ENCODE measurements around the gene SRGN. TPM values are rescaled to one million over a fixed set of nuclear protein-coding genes. Genes with fewer than 3 reads are reported as not detected.

The SRGN gene
- polyA plus RNA-seq, 10 donors, result 15.1 to 45.0 (median 25.8) TPM

DNA sequence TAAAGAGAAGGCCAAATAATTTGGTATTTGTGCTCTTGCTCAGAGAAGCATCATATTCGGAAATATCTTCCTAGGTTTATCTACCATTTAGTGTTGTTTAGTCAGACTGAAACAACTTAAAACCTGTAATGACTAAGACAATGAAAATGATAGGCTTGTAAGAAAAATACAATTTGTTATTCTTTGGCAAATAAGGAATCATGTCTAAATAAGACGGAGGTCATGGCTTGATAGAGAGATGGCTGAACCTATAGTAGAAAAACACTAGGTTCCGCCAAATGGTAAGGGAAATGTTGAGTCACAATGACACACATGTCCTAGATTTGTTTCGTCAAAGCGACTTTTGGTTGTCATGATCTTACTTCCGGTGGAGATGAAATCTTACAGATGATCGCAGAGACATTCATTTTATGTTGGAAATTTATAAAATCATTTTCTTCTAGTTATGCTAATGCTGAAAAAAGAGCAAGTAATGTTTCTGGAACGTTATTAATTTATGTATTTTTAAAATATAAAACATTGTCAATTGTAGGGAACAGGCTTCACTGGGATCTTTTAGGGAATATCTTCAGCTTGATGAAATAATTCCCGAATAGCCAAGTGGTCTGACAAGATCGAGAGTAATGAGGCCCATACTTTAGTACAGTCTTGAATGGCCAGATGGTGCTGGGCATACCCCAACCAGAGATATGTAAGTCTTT is 1.0 kb downstream of the SRGN start:
- DNase-seq, result no peak

DNA sequence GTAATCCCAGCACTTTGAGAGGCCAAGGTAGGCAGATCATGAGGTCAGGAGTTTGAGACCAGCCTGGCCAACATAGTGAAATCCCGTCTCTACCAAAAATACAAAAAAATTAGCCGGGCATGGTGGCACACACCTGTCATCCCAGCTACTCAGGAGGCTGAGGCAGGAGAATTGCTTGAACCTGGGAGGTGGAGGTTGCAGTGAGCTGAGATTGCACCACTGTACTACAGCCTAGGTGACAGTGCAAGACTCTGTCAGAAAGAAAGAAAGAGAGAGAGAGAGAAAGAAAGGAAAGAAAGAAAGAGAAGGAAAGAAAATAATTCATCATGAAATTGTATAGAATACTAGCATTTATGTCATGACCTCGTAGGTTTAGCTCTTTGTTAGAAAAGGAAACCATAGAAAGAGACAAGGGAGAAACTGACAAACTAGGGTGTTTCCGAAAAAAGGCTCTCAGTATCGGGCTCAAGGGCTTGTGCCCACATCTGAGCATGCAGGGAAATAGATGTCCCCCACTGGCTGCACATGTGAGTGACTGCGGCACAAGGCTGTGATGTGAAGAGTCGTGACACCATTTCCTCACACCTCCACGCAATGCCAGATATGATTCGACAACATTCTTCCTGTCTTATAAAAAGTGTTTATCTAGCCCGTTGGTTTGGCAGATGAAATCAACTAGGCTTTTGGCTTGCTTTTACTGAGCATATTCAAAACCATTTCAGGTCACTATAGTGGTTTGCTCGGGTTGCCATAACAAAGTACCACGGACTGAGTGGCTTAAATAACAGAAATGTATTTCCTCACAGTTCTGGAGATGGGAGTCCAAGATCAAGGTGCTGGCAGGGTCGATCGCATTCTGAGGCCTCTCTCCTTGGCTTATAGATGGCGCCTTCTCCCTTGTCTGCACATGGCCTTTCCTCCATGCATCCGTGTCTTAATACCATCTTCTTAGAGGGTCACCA is 2.0 kb downstream of the SRGN start:
- DNase-seq, result no peak

DNA sequence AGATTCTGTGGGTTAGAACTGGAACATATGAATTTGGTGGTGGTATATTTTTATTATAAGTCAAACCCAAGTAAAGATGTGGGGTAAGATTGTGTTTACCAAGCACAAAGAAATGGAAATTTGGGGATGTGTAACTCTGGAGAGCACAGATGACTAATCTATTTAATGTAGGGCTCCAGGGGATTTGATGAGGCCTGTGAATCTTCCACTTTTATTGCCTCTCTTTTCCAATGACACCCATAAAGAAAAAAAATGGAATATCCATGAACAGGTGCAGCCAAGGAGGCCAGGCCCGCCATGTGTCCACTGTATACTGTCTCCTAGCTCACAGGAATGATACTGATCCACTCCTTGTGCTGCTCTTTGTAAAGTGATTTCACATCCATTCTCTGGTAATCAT is 2.8 kb downstream of the SRGN start:
- DNase-seq, result no peak

DNA sequence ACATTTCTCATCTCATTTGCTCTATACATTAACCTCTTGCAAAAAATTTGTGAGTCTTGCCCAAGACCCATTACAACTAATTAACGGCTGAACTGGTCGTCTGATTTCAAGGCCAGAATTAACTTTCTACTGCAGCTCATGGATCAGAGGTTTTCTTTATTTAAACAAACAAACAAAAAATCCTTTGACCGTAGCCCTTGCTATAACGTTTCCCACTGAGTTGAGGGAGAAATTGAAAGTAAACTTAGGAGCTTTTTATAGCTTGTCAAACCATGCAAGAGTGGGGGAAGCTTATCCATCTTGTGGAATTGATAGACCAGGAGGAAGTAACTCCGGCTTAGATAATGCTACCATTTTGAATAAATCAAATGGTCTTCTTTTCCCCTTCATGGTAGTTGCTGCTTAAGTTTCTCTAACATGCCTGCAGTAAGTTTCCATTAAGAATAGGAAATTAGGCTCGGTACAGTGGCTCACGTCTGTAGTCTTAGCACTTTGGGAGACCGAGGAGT is 3.3 kb downstream of the SRGN start:
- DNase-seq, result no peak

DNA sequence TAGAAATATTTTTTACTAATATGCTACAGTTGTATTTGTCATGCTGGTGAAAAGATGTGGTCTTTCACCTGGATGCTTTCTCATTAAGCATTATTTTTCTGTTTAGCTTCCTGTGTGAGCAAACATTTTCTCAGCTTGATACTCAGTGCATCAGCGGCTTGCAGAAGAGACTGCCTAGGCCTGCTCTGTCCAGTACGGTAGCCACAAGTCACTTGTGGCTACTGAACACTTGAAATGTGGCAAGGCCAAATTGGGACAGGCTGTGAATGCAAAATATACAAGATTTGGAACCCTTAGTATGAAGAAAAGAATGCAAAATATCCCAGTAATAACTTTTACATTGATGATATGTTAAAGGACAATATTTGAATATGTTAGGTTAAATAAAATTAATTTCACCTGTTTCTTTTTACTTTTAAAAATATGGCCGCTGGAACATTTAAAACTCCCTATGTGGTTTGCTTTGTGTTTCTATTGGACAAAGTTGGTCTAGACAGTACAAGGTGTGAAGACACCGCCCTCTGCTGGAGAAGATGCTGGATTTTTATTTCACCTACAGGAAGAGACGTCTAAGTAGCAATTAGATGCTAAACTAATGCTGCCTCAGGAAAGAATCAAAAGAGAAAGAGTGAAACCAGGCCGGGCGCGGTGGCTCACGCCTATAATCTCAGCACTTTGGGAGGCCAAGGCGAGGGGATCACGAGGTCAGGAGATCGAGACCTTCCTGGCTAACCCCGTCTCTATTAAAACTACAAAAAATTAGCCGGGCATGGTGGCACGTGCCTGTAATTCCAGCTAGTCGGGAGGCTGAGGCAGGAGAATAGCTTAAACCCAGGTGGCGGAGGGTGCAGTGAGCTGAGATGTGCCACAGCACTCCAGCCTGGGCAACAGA is 5.3 kb downstream of the SRGN start:
- peak; percentile 72 to 79 (median 74) for DNase-seq

DNA sequence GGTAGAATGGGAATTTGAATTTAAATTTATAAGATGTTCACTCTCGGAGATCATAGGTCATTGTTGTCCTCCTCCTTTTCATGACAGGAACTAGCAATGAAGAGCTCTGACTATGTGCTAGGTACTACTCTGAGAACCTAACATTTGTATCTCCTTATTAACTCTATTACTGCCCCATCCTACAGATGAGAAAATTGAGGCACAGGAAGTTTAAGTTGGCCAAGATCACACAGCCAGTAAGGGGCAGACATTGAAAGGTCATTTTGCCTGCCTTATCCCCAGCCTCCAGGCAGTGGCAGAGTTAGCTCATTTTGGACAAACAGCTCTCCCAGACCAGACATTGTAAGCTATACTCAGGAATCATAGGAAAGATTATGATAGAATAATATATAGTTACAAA is 6.0 kb downstream of the SRGN start:
- no peak for DNase-seq

DNA sequence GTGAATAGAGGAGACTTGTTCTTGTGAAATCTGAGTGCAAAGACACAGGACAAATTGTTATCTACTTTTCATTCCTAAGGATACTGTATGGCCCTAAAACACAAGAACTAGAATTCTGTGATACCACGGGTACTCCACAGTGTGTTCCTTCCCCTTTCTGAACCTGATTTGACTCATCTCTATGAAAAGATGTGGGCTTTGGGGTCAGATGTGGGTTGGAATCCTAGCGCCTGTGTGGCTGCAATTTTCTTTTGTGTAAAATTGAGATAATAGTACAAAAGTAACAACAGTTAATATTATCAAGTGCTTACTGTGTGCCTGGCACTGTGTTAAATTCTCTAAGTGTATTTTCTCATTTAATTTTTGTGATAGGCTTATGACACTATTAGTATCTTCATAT is 8.1 kb downstream of the SRGN start:
- no peak for DNase-seq

DNA sequence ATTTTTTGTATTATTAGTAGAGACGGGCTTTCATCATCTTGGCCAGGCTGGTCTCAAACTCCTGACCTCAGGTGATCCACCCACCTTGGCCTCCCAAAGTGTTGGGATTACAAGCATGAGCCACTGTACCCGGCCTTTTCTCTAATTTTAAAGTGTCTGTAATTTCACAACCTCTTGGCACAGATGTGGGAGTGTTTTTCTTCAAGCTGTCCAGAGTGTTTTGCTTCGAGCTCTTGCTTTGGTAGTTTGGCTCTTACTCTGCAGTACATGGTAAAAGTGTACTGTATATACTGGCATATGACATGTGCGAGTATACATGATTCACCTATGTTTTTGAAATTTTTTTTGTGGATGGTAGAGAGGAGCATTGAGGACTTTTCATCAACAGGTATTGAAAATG is 9.8 kb downstream of the SRGN start:
- DNase-seq, result no peak

DNA sequence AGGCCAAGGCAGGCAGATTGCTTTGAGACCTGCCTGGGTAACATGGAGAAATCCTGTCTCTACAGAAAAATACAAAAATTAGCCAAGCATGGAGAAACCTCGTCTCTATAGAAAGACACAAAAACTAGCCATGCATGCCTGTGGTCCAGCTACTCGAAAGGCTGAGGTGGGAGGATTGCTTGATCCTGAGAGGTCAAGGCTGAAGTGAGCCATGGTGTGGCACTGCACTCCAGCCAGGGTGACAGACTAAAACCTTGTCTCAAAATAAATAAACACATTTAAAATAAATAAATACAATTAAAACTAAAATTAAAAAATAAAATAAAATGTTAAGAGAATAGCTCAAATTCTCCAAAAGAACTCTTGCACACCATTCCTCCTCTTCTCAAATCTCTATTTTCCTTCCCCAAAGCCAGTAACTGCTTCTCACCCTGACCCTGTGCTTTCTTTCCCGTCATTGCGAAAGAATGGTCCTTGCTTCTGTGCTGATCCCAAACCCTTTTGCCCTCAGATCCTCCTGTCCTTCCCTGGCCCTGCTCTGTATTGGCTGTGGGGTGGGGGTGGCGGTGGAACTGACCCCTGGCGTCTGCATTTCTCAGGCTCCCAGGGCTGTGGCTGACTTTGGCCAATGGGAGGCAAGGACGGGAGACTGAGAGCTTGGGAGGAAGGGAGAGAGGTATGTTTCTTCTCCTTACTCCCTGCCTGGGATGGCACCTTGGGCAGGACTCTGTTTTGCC is 12.4 kb downstream of the SRGN start:
- no peak for DNase-seq

DNA sequence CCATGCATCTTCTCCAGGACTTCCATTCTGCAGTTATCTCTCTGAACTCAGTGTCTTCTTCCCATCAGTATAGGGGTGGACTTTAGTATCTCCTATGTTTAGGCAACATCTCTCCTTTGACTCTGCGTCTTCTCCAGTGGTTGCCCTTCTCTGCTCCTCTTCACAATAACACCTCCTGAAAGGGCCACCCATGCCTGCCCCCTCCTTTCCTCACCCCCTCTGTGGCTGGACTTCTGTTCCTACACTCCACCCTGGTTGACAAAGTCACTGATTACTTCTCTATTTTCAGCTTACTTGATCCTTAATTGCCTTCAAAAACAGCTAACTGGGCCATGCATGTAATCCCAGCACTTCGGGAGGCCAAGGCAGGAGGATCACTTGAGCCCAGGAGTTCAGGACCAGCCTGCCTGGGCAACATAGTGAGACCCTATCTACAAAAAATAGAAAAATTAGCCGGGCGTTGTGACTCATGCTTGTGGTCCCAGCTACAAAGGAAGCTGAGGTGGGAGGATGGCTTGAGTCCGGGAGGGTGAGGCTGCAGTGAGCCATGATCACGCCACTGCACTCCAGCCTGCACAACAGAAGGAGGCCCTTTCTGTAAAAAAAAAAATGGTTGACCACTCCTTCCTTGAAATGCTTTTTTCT is 13.7 kb downstream of the SRGN start:
- DNase-seq, result no peak

DNA sequence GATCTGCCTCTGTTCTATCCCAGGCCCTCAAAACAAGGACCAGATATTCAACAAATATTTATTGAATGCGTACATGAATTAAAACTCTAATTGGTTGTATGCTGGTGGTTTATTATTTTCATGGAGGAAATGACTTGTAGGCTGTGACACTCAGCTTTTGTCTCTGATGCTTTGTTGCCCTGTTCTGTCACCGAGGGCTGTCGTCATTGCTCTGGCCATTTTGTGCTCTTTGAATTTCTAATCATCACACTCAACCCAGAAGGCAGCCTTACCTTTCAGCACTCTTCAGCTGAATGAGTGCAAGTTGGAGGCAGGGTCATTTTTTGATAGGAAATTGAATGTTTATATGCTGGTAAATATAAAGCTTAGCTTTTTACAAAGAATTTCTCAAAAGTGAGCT is 14.5 kb downstream of the SRGN start:
- no peak for DNase-seq

DNA sequence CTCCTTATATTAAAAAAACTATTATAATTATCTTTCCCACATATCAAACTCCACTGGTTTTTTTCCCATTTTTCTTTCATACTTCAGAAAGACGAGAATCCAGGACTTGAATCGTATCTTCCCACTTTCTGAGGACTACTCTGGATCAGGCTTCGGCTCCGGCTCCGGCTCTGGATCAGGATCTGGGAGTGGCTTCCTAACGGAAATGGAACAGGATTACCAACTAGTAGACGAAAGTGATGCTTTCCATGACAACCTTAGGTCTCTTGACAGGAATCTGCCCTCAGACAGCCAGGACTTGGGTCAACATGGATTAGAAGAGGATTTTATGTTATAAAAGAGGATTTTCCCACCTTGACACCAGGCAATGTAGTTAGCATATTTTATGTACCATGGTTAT is 15.9 kb downstream of the SRGN start:
- DNase-seq, result no peak

DNA sequence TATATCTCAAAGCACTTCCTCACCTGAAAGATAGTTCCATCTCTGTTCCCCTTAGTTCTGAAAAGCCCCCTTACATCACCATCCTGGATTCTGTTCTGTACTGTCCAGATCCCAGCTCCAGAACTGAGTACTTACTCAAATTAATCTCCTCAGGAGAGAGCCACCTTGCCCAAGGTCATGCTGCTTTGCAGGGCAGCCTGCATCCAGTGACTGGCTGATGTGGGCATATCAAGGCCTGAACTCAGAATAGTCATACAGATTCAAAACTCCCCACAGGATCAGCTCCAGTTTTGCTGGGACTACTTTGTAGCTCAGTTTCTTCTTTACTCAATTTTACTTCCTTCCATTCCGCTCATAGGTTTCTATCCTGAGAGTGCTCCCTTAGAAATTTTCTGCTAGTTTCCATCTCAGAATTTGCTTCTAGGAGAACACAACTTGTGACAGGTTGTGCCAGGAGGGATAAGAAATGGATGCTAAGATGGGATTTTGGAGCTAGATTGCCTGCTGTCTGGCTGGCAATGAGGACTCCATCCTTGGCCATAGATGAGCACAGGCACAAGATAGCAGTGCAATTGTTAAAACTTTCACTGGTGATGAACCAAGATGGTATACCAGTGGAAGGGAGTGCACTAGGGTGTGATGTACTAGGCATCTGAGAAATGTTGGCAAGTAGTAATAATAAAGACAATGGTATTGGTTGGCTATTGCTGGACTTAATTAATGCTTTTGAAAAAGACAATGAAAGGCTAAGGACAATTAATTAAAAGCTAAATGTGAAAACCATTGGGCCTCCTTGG is 17.3 kb downstream of the SRGN start:
- DNase-seq, result no peak

DNA sequence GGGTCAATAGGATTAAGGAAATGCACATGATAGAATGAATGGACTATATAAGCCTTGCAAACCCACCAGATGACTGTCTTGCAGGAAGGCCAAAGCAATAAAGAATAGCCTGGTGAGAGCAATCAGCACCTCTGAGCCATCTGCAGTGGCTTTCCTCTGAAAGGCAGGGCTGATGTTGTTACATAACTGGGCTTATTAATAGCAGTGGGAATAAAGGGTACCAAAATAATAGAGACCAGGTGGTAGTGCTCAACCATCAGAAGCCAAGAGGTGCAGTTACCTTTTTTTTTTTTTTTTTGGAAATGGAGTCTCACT is 19.2 kb downstream of the SRGN start:
- DNase-seq, result no peak

DNA sequence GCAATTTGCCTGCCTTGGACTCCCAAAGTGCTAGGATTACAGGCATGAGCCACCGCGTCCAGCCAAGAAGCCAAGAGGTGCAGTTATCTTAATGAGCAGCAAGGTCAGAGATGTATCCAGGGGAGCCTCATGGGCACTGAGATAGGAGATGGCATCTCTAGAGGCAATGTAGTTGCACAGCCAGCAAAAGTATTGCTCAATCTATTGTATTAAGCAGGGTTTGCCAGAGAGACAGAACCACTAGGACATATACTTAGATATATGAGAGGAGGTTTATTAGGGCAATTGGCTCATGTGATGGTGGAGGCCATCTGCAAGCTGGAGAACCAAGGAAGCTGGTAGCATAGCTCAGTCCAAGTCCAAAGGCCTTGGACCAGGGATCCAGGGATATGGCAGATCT is 19.8 kb downstream of the SRGN start:
- DNase-seq, result no peak

DNA sequence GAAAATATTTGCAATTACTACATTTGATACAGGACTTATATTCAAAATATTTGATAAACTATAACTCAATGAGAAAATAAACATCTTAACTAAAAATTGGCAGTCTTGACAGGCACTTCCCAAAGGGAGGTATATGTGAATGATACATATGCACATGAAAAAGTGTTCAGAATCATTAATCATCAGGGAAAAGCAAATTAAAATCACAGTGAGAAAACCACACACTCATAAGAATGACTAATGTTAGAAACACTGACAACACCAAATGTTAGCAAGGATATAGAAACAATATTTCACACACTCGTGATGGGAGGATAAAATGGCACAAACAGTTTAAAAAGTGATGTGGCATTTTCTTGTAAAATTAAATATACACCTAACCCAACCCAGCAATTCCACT is 32.0 kb downstream of the SRGN start:
- no peak for DNase-seq

DNA sequence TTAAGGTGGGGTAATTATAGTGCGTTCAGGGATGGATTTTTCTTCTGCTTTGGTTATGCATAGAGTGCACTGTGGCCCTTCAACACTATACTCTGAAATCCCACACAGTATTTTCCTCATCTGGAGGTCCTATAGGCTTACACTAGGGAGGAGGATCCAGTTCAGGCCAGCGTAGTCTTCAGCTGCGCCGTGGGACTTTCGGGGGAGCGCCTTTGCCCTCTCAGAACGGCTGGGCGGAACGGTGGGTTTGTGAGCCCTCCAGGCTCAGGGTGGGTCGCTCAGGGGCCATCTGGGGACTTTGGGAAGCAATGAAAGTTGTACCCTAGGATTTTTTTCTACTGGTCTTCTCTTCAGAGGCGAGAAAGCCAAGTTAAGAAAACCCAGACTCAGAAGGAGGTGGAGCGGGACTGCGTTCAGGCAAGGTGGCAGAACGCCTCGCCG is 35.4 kb downstream of the SRGN start:
- peak in 1 of 3 donors; percentile 64 for DNase-seq

DNA sequence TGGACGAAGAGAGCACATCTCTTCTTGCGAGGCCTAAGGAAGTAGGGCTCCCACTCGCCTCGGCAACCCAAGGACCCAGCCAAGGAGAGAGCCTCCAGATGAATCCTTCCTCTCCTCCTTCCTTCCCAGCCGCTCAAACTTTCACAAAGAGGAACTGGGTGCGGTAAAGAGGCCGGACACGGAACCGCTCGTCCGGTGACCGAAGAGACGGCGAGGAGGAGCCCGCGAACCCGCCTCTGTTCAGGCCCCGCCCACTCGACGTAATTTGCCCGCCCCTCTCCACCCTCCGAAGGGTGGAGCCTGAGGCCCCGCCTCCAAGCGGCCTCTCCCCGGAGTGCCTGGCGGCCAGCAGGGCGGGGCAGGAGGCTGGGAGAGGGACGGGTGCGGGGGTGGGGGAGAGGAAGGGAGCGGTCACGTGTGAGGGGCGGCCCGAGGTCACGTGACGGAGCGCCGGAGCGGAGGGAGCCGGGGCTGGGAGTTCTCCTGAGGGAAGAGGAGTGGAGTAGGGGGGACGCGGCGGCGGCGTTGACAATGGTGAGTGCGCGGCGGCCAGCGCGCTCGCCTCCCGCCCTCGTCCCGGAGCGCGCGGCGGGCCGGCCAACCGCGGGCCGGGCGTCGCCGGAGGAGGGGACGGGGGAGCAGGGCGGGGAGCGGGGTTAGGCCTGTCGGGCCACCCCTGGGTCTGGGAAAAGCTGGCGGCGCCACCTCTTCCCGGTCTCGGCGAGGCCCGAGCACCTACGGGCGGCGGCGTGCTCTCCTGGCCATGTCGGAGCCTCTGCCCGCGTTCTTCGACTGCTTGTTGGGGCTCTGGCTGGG is 36.1 kb downstream of the SRGN start, which contains the start of gene VPS26A:
VPS26A (plus strand) TSS at position 432 of the 816 bp plus-strand sequence; CDS start at position 532, 100 bp downstream.
- DNase-seq, result peak; percentile 99

All from muscle of back (tissue), 11 donors.